GM12865 (cell line): ENCODE measurements around the gene CCSER1.

Source experiments
- DNase-seq: peaks from one replicate; pipeline ENCODE4 v3.0.0; 2010; ENCODE audit warnings: low read depth
- H3K4me3 ChIP-seq: 2 replicates; pipeline ENCODE4 v1.5.1; 2011; ENCODE audit warnings: mild to moderate bottlenecking, low read depth, low read length, control low read depth
- TF ChIP-seq, protein P1 (sequence below): IDR thresholded peaks from 2 replicates; pipeline ENCODE4 v1.5.1; 2011; ENCODE audit warnings: low read length, control low read depth, low read depth, inconsistent platforms; ENCODE audit not compliant: insufficient read depth; ENCODE audit errors: missing control alignments

Gene CCSER1

DNA sequence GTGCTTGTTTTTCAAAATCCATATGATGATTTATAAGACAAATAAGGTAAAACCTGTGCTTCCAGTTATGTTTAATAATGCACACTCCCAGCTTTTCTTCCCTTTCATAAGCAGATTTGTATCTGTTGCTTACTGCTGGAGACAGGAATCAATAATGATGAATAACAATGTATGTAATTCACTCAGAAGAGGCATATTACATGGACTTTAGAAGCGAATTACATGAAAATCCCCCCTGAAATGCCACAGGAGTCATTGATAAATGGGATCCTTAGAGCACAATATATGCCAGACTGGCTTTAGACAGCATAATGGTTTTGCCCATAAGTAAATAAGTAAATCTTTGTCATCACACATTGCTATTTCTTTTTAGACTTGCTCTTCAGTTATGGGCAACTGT lies 892.3 kb downstream of the CCSER1 start:
- no peak overlapping the region for H3K4me3 ChIP-seq
- TF ChIP-seq, protein P1, sequence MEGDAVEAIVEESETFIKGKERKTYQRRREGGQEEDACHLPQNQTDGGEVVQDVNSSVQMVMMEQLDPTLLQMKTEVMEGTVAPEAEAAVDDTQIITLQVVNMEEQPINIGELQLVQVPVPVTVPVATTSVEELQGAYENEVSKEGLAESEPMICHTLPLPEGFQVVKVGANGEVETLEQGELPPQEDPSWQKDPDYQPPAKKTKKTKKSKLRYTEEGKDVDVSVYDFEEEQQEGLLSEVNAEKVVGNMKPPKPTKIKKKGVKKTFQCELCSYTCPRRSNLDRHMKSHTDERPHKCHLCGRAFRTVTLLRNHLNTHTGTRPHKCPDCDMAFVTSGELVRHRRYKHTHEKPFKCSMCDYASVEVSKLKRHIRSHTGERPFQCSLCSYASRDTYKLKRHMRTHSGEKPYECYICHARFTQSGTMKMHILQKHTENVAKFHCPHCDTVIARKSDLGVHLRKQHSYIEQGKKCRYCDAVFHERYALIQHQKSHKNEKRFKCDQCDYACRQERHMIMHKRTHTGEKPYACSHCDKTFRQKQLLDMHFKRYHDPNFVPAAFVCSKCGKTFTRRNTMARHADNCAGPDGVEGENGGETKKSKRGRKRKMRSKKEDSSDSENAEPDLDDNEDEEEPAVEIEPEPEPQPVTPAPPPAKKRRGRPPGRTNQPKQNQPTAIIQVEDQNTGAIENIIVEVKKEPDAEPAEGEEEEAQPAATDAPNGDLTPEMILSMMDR: no peak
- no peak for DNase-seq

GRCh38 chr4:91025241-91026148 lies 898.3 kb downstream of the CCSER1 start:
- H3K4me3 ChIP-seq: no peak overlapping the region
- TF ChIP-seq, protein P1: no peak
- DNase-seq: no peak

DNA sequence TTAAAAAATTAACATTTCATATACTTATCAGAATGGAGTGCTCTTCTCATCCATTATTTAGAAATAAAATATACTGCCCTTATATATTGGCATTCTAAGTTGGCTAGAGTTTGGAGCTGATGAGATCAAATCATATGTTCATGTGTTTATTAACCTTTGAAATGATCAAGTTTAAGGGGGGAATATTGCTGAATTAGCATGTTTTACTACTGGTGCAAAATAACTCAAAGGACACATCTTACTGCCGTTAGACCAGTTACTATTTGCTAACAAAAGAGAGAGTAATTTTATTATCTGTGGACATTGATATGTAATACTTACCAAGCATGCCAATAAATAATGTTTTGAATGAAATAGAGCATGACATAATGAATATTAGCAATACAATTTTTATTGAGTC lies 901.0 kb downstream of the CCSER1 start:
- TF ChIP-seq, protein P1: no peak
- H3K4me3 ChIP-seq: no peak overlapping the region
- no peak for DNase-seq

DNA sequence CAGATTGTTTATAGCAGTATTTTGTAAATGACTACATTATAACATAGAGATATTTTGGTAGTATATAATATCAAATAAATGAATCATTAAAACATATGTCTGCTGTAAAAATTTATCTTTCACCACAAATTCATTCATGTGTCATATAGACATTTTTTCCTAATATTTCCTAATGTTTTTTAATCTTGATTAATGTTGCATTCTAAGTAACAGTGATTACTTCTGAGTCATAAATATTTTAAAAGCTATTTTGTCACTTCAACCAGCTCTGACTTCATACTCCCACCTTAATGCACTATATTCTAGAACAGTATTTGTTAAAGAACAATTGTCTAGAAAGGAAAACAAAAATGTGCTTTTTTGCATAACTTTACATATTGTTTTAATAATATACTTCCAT lies 904.6 kb downstream of the CCSER1 start:
- H3K4me3 ChIP-seq: no peak overlapping the region
- DNase-seq: no peak
- TF ChIP-seq, protein P1: no peak

GRCh38 chr4:91032725-91033445 lies 905.7 kb downstream of the CCSER1 start:
- no peak for DNase-seq
- no peak overlapping the region for H3K4me3 ChIP-seq
- TF ChIP-seq, protein P1: no peak

DNA sequence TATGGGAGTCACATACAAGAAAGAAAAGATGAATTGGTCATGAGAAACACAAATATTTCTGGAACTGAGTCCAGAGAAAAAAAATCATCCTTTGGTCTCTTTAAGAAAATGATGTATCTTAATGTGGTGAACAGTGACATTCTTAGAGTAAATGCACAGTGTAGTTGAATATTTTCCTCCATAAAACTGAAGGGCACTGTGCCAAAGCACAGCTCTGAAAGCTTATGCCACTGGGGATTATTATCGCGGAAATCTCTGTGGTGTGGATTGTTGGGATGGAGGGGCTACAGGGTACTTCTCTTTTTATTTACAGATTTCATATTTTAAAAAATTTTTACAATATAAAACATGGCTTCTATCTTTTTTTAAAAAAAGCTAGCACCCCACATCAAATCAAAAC lies 908.1 kb downstream of the CCSER1 start:
- H3K4me3 ChIP-seq: no peak overlapping the region
- no peak for DNase-seq
- TF ChIP-seq, protein P1: no peak

- no peak overlapping the region for H3K4me3 ChIP-seq
- no peak for DNase-seq
- TF ChIP-seq, protein P1: no peak
Observed at GRCh38 chr4:91037951-91038350, 910.8 kb downstream of the CCSER1 start.
